NB4 (cell line): ENCODE results near the gene NTPCR.

Experiments
- CTCF ChIP-seq: IDR thresholded peaks from one replicate; pipeline ENCODE4 v1.5.1; 2012; ENCODE audit warnings: low read depth, low read length
- MAX ChIP-seq: IDR thresholded peaks from 2 replicates; pipeline ENCODE4 v1.6.1; 2011; ENCODE audit warnings: low read depth, low read length
- POLR2A ChIP-seq: IDR thresholded peaks from 2 replicates; pipeline ENCODE4 v1.6.1; 2011; ENCODE audit warnings: mild to moderate bottlenecking; ENCODE audit not compliant: insufficient read length; ENCODE audit errors: extremely low read depth

- TF ChIP-seq MAX (no peak), CTCF (no peak), POLR2A (no peak)
These were observed 76.6 kb downstream of the NTPCR start for GRCh38 chr1:233027046-233027445.
